ENCODE data around the gene CCNG2.

CCNG2 gene

GRCh38 chr4:77179519-77179918, 22.5 kb downstream of the CCNG2 start:
- DNase-seq: no peak

- no peak for DNase-seq
Observed at GRCh38 chr4:77181720-77182119, 24.7 kb downstream of the CCNG2 start.

DNA sequence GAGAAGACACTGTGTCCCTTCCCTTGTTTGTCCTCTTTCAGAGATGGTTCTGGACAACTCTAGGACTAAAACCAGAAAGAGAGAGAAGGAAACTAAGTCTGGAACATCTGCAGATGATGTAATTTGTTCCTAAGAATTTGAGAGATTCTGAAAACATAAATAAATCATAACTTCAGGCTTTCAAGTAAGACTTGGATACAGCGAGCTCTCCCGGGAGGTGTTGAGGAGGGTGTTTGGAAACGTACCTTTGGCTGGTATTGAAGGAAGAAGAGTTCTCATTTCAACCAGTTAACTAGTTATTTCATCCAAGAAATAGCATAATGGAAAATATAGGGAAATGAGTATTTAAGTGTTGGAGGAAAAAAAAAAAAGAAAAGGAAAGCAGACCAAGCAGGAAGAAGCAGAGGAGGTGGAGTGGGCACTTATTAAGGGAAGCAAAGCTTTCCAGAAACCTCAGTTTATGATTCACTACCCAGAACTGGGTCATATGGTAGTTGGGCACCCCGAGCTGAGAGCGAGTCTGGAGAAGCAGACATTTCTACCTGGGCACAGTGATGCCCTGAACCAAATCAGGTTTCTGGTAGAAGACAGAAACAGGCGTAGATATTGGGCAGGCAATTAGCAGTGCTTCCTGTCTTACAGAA, 26.9 kb downstream of the CCNG2 start:
- no peak for DNase-seq

- DNase-seq: no peak
Observed at GRCh38 chr4:77184974-77185373, 28.0 kb downstream of the CCNG2 start.

DNA sequence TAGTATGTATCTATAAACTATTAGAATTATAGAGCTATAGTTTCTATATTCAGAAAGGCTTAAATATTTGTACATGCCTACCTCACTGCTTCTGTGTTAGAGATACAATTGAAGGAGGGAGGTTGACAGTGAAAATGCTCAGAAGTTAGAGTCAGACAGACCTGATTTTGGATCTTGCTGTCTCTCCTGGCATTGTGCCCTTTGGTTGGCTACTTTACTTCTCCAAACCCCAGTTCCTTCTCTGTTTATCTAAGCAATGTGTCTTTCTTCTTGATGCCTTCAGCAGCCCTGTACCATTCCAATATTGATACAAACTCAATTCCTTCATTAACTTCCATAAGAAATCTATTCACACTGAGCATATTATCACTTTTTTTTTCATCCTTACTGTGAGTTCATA, 28.7 kb downstream of the CCNG2 start:
- no peak for DNase-seq

DNA sequence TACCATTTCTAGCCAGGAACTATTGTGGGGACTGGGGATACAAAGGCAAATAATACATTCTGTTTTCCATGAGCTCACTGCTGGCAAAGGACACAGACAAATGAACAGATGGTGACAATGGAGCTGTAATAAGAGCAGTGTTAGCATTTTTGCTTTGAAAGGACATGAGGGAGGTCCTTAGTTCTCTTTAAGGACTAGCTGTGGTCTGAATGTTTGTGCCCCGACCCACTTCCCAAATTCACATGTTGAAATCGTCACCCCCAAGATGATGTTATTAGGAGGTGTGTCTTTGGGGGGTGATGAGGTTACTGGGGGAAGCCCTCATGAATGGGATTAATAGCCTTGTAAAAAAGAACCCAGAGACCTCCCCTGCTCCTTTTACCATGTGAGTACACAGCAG, 30.3 kb downstream of the CCNG2 start:
- DNase-seq: no peak

GRCh38 chr4:77188498-77189220, 31.7 kb downstream of the CCNG2 start:
- DNase-seq: no peak

GRCh38 chr4:77189412-77189811, 32.4 kb downstream of the CCNG2 start:
- no peak for DNase-seq

GRCh38 chr4:77190053-77190452, 33.0 kb downstream of the CCNG2 start:
- DNase-seq: no peak

GRCh38 chr4:77193046-77193445, 36.0 kb downstream of the CCNG2 start:
- DNase-seq: no peak

DNA sequence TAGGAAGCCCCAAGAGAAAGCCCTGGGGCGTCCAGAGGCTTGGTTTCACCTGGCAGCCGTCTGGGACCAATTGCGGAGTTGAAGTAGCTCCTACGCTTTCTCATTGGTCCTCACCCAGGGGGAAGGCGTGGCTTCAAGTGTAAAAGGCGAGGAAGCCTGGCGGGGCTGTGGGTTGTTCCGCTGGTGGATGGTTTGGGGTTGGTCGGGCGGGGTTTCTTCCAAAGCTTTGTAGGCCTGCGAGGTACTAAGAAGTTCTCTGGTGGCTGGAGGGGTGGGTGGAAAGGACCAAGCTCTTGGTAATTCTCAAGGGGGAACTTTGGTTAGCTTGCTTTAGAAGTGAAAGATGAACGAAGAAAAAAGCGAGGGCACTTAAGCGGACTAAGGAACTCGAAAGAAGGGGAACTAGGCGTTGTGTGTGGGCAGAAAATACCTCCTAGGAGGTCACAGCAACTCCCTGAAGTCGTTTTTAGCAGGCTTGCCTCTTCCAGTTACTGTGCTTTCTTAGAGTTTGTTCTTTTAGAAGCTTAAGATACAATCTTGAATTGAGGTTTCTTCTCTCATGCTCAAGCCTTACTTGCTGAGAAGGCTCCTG, 36.6 kb downstream of the CCNG2 start:
- DNase-seq: peak; percentile 70

DNA sequence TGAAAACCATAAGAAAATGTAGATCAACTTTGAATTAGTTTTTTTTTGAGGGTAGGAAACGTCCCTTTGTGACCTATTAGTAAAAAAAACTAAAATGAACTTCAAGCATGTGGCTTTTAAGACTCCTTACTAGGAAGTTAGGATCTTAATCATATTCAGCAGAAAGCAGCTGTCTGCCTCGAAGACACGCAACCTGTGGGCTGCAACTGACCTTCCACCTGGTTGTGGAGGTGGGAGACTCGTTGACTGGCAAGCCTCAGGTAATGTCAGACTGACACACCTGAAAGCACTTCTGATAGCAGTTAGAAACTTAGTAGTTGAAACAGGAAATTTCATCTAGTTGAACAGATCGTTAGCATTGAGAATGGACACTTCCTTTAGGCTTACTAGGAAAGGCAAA, 37.4 kb downstream of the CCNG2 start:
- no peak for DNase-seq

GRCh38 chr4:77194989-77195388, 38.0 kb downstream of the CCNG2 start:
- no peak for DNase-seq

- DNase-seq: no peak
Observed at GRCh38 chr4:77196866-77197265, 39.9 kb downstream of the CCNG2 start.

- no peak for DNase-seq
Observed at GRCh38 chr4:77197361-77197760, 40.4 kb downstream of the CCNG2 start.

DNA sequence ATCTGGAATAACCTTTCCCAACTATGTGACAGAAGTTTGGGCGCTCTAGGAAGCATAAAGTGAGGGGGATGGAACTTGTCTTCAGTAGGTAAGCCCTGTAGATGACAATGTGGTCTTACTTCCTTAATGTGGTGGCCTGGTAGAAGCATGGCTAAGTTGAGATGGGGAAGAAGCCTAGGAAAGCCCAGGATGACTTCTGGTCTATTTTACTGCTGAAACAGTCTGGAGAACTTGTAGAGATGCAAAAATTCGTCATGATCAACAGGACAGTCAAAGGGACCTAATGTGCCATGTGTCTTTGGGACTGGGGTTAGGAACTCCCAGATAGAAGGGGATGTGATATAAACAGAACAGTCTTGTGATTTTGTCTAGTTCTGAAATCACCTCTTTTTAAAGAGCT, 40.8 kb downstream of the CCNG2 start:
- no peak for DNase-seq

- no peak for DNase-seq
Observed at GRCh38 chr4:77199276-77199675, 42.3 kb downstream of the CCNG2 start.

GRCh38 chr4:77199701-77200100, 42.7 kb downstream of the CCNG2 start:
- no peak for DNase-seq

- no peak for DNase-seq
Observed at GRCh38 chr4:77201343-77201742, 44.3 kb downstream of the CCNG2 start.

- no peak for DNase-seq
Observed at GRCh38 chr4:77201857-77202256, 44.9 kb downstream of the CCNG2 start.

GRCh38 chr4:77202491-77202890, 45.5 kb downstream of the CCNG2 start:
- DNase-seq: no peak

- DNase-seq: peak; percentile 56
Observed at GRCh38 chr4:77203380-77204197, 46.6 kb downstream of the CCNG2 start.

GRCh38 chr4:77204621-77205020, 47.6 kb downstream of the CCNG2 start:
- no peak for DNase-seq

- DNase-seq: no peak
Observed at GRCh38 chr4:77209012-77209411, 52.0 kb downstream of the CCNG2 start.
